ENCODE data around the gene KCNQ1. TPM values are rescaled to one million over a fixed set of nuclear protein-coding genes. Genes with fewer than 3 reads are reported as not detected.

The KCNQ1 gene
- total RNA-seq, 2 experiments from 2014 or later = 8.7 to 9.5 TPM

- Mint-ChIP-seq H3K36me3 (ENCODE audit: low read depth) (no peaks in the 10 kb centered on the region), H3K27ac (no peak overlapping the region), H3K27me3 (no peaks in the 10 kb centered on the region), H3K9me3 (no peaks in the 10 kb centered on the region), H3K4me1 (ENCODE audit: low read depth) (peaks cover 2% of the 10 kb centered on the region), H3K4me3 (no peak overlapping the region)
- ATAC-seq (no peak), DNase-seq (no peak)
- ChIA-PET CTCF (interaction anchor here (0.7 to 10.3 kb wide), 7 partner anchors 17 to 223 kb away, joined by 3 to 381 read pairs (median 19); partner anchors contain the start of genes C11orf21, TSPAN32 and TSSC4), POLR2A (no interaction called here)
- intact Hi-C loops (cut with micrococcal nuclease) = loop anchor here (5.0 kb wide), 1 partner anchor 221 kb away; no protein-coding TSS in a partner anchor
- TF ChIP-seq, protein P1, sequence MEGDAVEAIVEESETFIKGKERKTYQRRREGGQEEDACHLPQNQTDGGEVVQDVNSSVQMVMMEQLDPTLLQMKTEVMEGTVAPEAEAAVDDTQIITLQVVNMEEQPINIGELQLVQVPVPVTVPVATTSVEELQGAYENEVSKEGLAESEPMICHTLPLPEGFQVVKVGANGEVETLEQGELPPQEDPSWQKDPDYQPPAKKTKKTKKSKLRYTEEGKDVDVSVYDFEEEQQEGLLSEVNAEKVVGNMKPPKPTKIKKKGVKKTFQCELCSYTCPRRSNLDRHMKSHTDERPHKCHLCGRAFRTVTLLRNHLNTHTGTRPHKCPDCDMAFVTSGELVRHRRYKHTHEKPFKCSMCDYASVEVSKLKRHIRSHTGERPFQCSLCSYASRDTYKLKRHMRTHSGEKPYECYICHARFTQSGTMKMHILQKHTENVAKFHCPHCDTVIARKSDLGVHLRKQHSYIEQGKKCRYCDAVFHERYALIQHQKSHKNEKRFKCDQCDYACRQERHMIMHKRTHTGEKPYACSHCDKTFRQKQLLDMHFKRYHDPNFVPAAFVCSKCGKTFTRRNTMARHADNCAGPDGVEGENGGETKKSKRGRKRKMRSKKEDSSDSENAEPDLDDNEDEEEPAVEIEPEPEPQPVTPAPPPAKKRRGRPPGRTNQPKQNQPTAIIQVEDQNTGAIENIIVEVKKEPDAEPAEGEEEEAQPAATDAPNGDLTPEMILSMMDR (IDR thresholded peaks at IDR 0.05) = no peak
Observed at GRCh38 chr11:2417856-2418692, 26.7 kb upstream of the KCNQ1 start.

DNA sequence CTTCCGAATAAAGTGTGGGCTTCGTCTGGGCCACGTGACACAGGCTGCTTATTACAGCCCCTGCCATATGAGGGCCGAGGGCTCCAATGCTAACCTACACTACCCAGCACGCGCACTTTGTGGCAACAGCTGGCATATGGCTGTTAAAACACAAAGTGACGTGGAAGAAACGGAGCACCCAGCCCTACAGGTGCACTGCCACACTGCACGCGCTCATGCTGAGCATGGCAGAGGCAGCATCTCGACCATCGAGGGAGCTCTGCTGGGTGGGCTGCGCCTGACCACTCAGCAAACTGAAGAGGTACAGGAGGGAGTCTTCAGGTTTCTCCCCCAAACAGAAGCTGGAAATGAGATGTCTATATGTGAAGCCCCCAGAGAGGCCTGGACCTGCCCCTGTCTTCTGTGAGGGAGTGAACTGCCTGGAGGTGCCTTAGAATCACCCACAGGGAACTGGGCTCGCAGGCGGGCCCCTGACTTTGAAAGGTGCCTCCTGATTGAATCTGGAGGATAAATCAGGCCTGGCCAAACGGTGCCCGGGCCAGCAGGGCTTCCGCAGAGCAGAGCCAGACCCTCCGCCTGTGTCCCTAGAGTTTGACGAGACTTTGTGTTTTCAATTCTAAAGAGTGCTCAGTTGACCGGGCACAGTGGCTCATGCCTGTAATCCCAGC is 26.0 kb upstream of the KCNQ1 start:
- Mint-ChIP-seq H3K4me3 (no peak overlapping the region), H3K4me1 (ENCODE audit: low read depth) (peaks cover 2% of the 10 kb centered on the region), H3K36me3 (ENCODE audit: low read depth) (no peaks in the 10 kb centered on the region), H3K9me3 (no peaks in the 10 kb centered on the region), H3K27me3 (no peaks in the 10 kb centered on the region), H3K27ac (no peak overlapping the region)
- CTCF ChIA-PET = interaction anchor here (0.8 to 10.3 kb wide), 19 partner anchors 10 to 267 kb away, joined by 3 to 381 read pairs (median 14); partner anchors contain the start of genes C11orf21, CD81, TSPAN32 and TSSC4
- TF ChIP-seq, protein P1 (IDR thresholded peaks at IDR 0.05) = no peak
- intact Hi-C loops (cut with micrococcal nuclease) = loop anchor here (1.0 to 5.0 kb wide), 2 partner anchors 114 to 222 kb away; no protein-coding TSS in a partner anchor
- POLR2A ChIA-PET = interaction anchor here (0.6 kb wide), 1 partner anchor 31 kb away, joined by 3 read pairs; no protein-coding TSS in a partner anchor
- no peak for ATAC-seq
- no peak for DNase-seq

GRCh38 chr11:2419638-2420501 is 24.9 kb upstream of the KCNQ1 start:
- Mint-ChIP-seq H3K4me3 (no peak overlapping the region), H3K36me3 (ENCODE audit: low read depth) (no peaks in the 10 kb centered on the region), H3K27me3 (no peaks in the 10 kb centered on the region), H3K4me1 (ENCODE audit: low read depth) (peaks cover 2% of the 10 kb centered on the region), H3K9me3 (no peaks in the 10 kb centered on the region), H3K27ac (no peak overlapping the region)
- intact Hi-C loops (cut with micrococcal nuclease) = loop anchor here (1.0 to 5.0 kb wide), 2 partner anchors 115 to 223 kb away; no protein-coding TSS in a partner anchor
- DNase-seq (peak; percentile 80), ATAC-seq (peak; percentile 63)
- POLR2A ChIA-PET = interaction anchor here (0.6 to 1.5 kb wide), 5 partner anchors 17 to 252 kb away, joined by 3 to 8 read pairs (median 3); partner anchors contain the start of gene TSPAN32
- TF ChIP-seq, protein P1 (IDR thresholded peaks at IDR 0.05) = peak; percentile 85
- CTCF ChIA-PET = interaction anchor here (0.8 to 10.3 kb wide), 42 partner anchors 11 to 482 kb away, joined by 3 to 381 read pairs (median 4); partner anchors contain the start of genes C11orf21, CD81, TRPM5 and TSPAN32

DNA sequence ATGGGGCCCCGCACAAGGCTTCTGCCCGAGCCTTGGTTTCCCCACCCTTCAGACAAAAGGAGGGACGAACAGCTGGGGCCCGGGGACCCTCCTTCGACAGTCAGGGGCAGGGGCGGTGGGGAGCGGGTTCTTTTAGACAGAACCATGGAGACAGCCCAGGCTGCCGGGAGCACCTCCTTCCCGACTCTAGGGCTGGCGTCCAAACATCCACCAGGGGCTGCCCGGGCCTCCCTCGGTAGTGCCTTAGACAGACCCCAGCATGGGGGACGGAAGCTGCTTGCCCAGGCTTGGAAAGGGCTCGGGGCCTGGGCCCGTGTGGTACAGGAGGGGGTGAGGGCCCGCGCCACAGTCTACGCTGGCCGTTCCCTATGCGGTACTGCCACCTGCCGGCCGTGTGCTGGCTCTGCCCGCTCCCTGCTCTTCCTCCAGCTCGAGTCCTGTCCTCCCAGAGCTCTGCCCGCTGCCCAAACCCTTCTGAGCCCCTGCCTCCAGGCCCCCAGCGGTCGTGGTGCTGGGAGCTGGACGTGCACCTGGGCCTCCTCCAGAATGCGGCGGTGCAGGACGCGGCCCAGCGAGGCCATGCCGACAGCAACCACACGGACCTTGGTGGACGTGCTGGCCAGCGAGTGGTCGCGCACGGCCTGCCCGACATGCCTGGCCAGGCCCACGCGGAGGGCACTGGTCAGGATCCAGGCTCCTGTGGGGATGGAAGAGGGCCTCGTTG is 24.1 kb upstream of the KCNQ1 start:
- TF ChIP-seq, protein P1 (IDR thresholded peaks at IDR 0.05) = peak; percentile 95
- Mint-ChIP-seq H3K4me1 (ENCODE audit: low read depth) (peaks cover 2% of the 10 kb centered on the region), H3K36me3 (ENCODE audit: low read depth) (no peaks in the 10 kb centered on the region), H3K9me3 (no peaks in the 10 kb centered on the region), H3K27me3 (no peaks in the 10 kb centered on the region), H3K27ac (no peak overlapping the region), H3K4me3 (no peak overlapping the region)
- CTCF ChIA-PET = interaction anchor here (0.6 to 10.3 kb wide), 47 partner anchors 9 to 481 kb away, joined by 3 to 381 read pairs (median 4); partner anchors contain the start of genes C11orf21, CD81, TH and TRPM5
- intact Hi-C loops (cut with micrococcal nuclease) = no loop called here
- POLR2A ChIA-PET = interaction anchor here (1.0 to 1.5 kb wide), 4 partner anchors 18 to 253 kb away, joined by 3 to 8 read pairs (median 4); partner anchors contain the start of gene TSPAN32
- peak; percentile 77 for DNase-seq
- peak; percentile 98 for ATAC-seq

Measured in activated CD8-positive, alpha-beta T cell treated with anti-CD3 and anti-CD28 coated beads for 36 hours (primary cell).